H9 (cell line): Measurements from ENCODE around the gene OMG. TPM values are rescaled to one million over a fixed set of nuclear protein-coding genes. Genes with fewer than 3 reads are reported as not detected.

Experiments
- DNase-seq: peaks from one replicate; pipeline ENCODE4 v3.0.0-alpha.2; 2017
- H2AFZ ChIP-seq: one replicate; pipeline ENCODE4 v1.6.1; 2013; ENCODE audit warnings: mild to moderate bottlenecking, low read length, control low read depth, moderate library complexity
- H2AK5ac ChIP-seq: 2 replicates; pipeline ENCODE4 v1.6.1; 2013; ENCODE audit warnings: low read length, control low read depth, mixed read lengths; ENCODE audit not compliant: insufficient read length
- H2BK120ac ChIP-seq: one replicate; pipeline ENCODE4 v1.6.1; 2013; ENCODE audit warnings: low read depth, mild to moderate bottlenecking, low read length, control low read depth, inconsistent platforms; ENCODE audit not compliant: poor library complexity, severe bottlenecking
- H2BK12ac ChIP-seq: 2 replicates; pipeline ENCODE4 v1.6.1; 2013; ENCODE audit warnings: low read length, control low read depth, mixed read lengths, low read depth; ENCODE audit not compliant: insufficient read length
- H2BK15ac ChIP-seq: 2 replicates; pipeline ENCODE4 v1.6.1; 2013; ENCODE audit warnings: low read depth, low read length, control low read depth
- H2BK20ac ChIP-seq: one replicate; pipeline ENCODE4 v1.6.1; 2013; ENCODE audit warnings: low read depth, mild to moderate bottlenecking, low read length, control low read depth, inconsistent platforms; ENCODE audit not compliant: poor library complexity, severe bottlenecking
- H2BK5ac ChIP-seq: 2 replicates; pipeline ENCODE4 v1.6.1; 2013; ENCODE audit warnings: low read length, control low read depth, mixed read lengths; ENCODE audit not compliant: insufficient read length
- H3K14ac ChIP-seq: 2 replicates; pipeline ENCODE4 v1.6.1; 2013; ENCODE audit warnings: low read length, control low read depth; ENCODE audit not compliant: insufficient read depth
- H3K18ac ChIP-seq: 2 replicates; pipeline ENCODE4 v1.6.1; 2013; ENCODE audit warnings: low read depth, mild to moderate bottlenecking, mixed read lengths, low read length, control low read depth; ENCODE audit not compliant: insufficient read length
- H3K23ac ChIP-seq: 2 replicates; pipeline ENCODE4 v1.6.1; 2013; ENCODE audit warnings: low read length, control low read depth, mixed read lengths, low read depth; ENCODE audit not compliant: insufficient read length
- H3K23me2 ChIP-seq: 2 replicates; pipeline ENCODE4 v1.6.1; 2013; ENCODE audit warnings: low read depth, mild to moderate bottlenecking, mixed read lengths, low read length, control low read depth; ENCODE audit not compliant: insufficient read length, poor library complexity, severe bottlenecking
- H3K27ac ChIP-seq: 2 replicates; pipeline ENCODE4 v1.5.1; 2013; ENCODE audit warnings: low read length, control low read depth, mixed read lengths, low read depth; ENCODE audit not compliant: insufficient read length
- H3K27me3 ChIP-seq: 2 replicates; pipeline ENCODE4 v1.6.1; 2013; ENCODE audit warnings: low read length, control low read depth, inconsistent platforms; ENCODE audit not compliant: insufficient read depth
- H3K4ac ChIP-seq: 2 replicates; pipeline ENCODE4 v1.6.1; 2013; ENCODE audit warnings: low read depth, mild to moderate bottlenecking, control low read depth, inconsistent platforms, low read length, moderate library complexity
- H3K4me1 ChIP-seq: 2 replicates; pipeline ENCODE4 v1.6.1; 2013; ENCODE audit warnings: low read length, control low read depth, inconsistent platforms; ENCODE audit not compliant: insufficient read depth
- H3K4me2 ChIP-seq: 2 replicates; pipeline ENCODE4 v1.6.1; 2013; ENCODE audit warnings: low read length, control low read depth, mixed read lengths; ENCODE audit not compliant: insufficient read length, insufficient read depth
- H3K56ac ChIP-seq: 2 replicates; pipeline ENCODE4 v1.6.1; 2013; ENCODE audit warnings: low read depth, mild to moderate bottlenecking, mixed read lengths, low read length, control low read depth; ENCODE audit not compliant: insufficient read length
- H3K79me1 ChIP-seq: 2 replicates; pipeline ENCODE4 v1.6.1; 2013; ENCODE audit warnings: low read depth, mild to moderate bottlenecking, moderate library complexity, low read length, control low read depth, inconsistent platforms; ENCODE audit not compliant: insufficient read depth, poor library complexity, severe bottlenecking
- H3K79me2 ChIP-seq: 2 replicates; pipeline ENCODE4 v1.6.1; 2013; ENCODE audit warnings: low read length, control low read depth, inconsistent platforms; ENCODE audit not compliant: insufficient read depth
- H3K9ac ChIP-seq: 2 replicates; pipeline ENCODE4 v1.6.1; 2013; ENCODE audit warnings: low read length, control low read depth, mixed read lengths; ENCODE audit not compliant: insufficient read length; ENCODE audit errors: extremely low read depth
- H3K9me3 ChIP-seq: one replicate; pipeline ENCODE4 v1.6.1; 2013; ENCODE audit warnings: low read depth, low read length, inconsistent platforms; ENCODE audit not compliant: control insufficient read depth
- H3T11ph ChIP-seq: one replicate; pipeline ENCODE4 v1.6.1; 2013; ENCODE audit warnings: mild to moderate bottlenecking, low read length, control low read depth, inconsistent platforms
- H4K20me1 ChIP-seq: one replicate; pipeline ENCODE4 v1.6.1; 2013; ENCODE audit not compliant: control insufficient read depth, insufficient read length, insufficient read depth
- H4K5ac ChIP-seq: 2 replicates; pipeline ENCODE4 v1.6.1; 2013; ENCODE audit warnings: low read depth, mild to moderate bottlenecking, mixed read lengths, low read length, control low read depth; ENCODE audit not compliant: insufficient read length
- H4K8ac ChIP-seq: replicated peaks from 2 replicates; pipeline ENCODE4 v1.6.1; 2013; ENCODE audit warnings: low read length, control low read depth, mixed read lengths, low read depth; ENCODE audit not compliant: insufficient read length
- H4K91ac ChIP-seq: 2 replicates; pipeline ENCODE4 v1.6.1; 2013; ENCODE audit warnings: low read depth, mild to moderate bottlenecking, moderate library complexity, mixed read lengths, low read length, control low read depth; ENCODE audit not compliant: insufficient read length
- H3K27ac Mint-ChIP-seq, 3 experiments: 2 replicates in 2 of 3; 3 replicates in 1 of 3; pipeline ENCODE4 v1.8.0; 2020 to 2021; ENCODE audit warnings: mixed read lengths in 3 of 3, mild to moderate bottlenecking in 1 of 3, moderate library complexity in 1 of 3
- H3K27me3 Mint-ChIP-seq: 2 replicates; pipeline ENCODE4 v1.8.0; 2021; ENCODE audit warnings: low read depth, mild to moderate bottlenecking, moderate library complexity, mixed read lengths
- H3K36me3 Mint-ChIP-seq, 3 experiments: 2 replicates in 2 of 3; 3 replicates in 1 of 3; pipeline ENCODE4 v1.8.0; 2020 to 2021; ENCODE audit warnings: low read depth in 3 of 3, mixed read lengths in 3 of 3; ENCODE audit not compliant: insufficient read depth in 1 of 3
- H3K4me1 Mint-ChIP-seq, 2 experiments: 2 replicates each; pipeline ENCODE4 v1.8.0; 2020; ENCODE audit warnings: mixed read lengths in 2 of 2
- H3K4me3 Mint-ChIP-seq, 2 experiments: 2 replicates in 1 of 2; 3 replicates in 1 of 2; pipeline ENCODE4 v1.8.0; 2020 to 2021; ENCODE audit warnings: mild to moderate bottlenecking in 2 of 2, mixed read lengths in 2 of 2, moderate library complexity in 1 of 2
- H3K9me3 Mint-ChIP-seq, 2 experiments: 2 replicates in 1 of 2; 3 replicates in 1 of 2; pipeline ENCODE4 v1.8.0; 2020; ENCODE audit warnings: mild to moderate bottlenecking in 2 of 2, mixed read lengths in 2 of 2, moderate library complexity in 1 of 2
- CTCF ChIP-seq: fragments of 200-600 bp; sonication (generic); conservative IDR thresholded peaks from 3 replicates; pipeline ENCODE4 v1.8.0; 2021; ENCODE audit warnings: antibody characterized with exemption, mild to moderate bottlenecking
- WGBS: extraction: QIAGEN DNeasy Blood & Tissue Kit; methylation state at CpG from one replicate; pipeline ENCODE4 v1.1.7; 2013; ENCODE audit warnings: missing lambda C conversion rate, low lambda C conversion rate, mixed read lengths; ENCODE audit not compliant: insufficient read length; ENCODE audit errors: extremely low coverage; 5-methylcytosine and 5-hydroxymethylcytosine counted together
- total RNA-seq: library from RNA; stranded (reverse); gene quantifications from 2 replicates; pipeline ENCODE4 v1.2.1, GENCODE V29; 2021

OMG gene
- total RNA-seq, 1 experiment from 2014 or later: not detected

GRCh38 chr17:31295489-31295871 is 1.6 kb downstream of the OMG start:
- Histone ChIP-seq H3K27ac (no peak overlapping the region), H3K4ac (no peak overlapping the region), H3K9me3 (no peaks in the 10 kb centered on the region), H3T11ph (no peak overlapping the region), H3K79me1 (no peaks in the 10 kb centered on the region), H3K9ac (no peak overlapping the region), H3K23ac (no peak overlapping the region), H3K4me1 (no peaks in the 10 kb centered on the region), H2BK5ac (no peak overlapping the region), H3K27me3 (no peaks in the 10 kb centered on the region), H3K14ac (no peak overlapping the region), H2BK12ac (no peak overlapping the region), H2AFZ (no peak overlapping the region), H3K23me2 (no peaks in the 10 kb centered on the region), H3K18ac (no peak overlapping the region), H3K4me2 (no peak overlapping the region), H4K20me1 (no peaks in the 10 kb centered on the region), H4K5ac (no peak overlapping the region), H2BK20ac (no peak overlapping the region), H4K91ac (no peak overlapping the region), H2BK120ac (no peak overlapping the region), H4K8ac (no peak overlapping the region), H3K79me2 (no peaks in the 10 kb centered on the region), H2BK15ac (no peak overlapping the region), H3K56ac (no peak overlapping the region), H2AK5ac (no peak overlapping the region)
- WGBS: no CpG with 5 or more reads among the region's 1 CpG
- no peak overlapping the region for H3K27ac Mint-ChIP-seq
- TF ChIP-seq CTCF: no peak
- H3K4me1 Mint-ChIP-seq: peaks cover 16% of the 10 kb centered on the region in 2 experiments
- no peak for DNase-seq
- no peaks in the 10 kb centered on the region for H3K9me3 Mint-ChIP-seq
- no peaks in the 10 kb centered on the region for H3K27me3 Mint-ChIP-seq
- peaks cover 0 to 4% (median 0%) of the 10 kb centered on the region in 3 experiments; a peak in 1 of 7 replicates for H3K36me3 Mint-ChIP-seq
- H3K4me3 Mint-ChIP-seq: no peak overlapping the region
